Endothelial cell of umbilical vein (primary cell): Measurements from ENCODE around the gene TNIK.

Experiments
- EZH2 ChIP-seq: IDR thresholded peaks from 2 replicates; pipeline ENCODE4 v1.6.1; 2012; ENCODE audit warnings: borderline replicate concordance, low read depth, mild to moderate bottlenecking, moderate library complexity, low read length, inconsistent platforms; ENCODE audit not compliant: severe bottlenecking
- FOS ChIP-seq: IDR thresholded peaks from 2 replicates; pipeline ENCODE4 v1.6.1; 2011; ENCODE audit warnings: mild to moderate bottlenecking, low read length, moderate library complexity, borderline replicate concordance; ENCODE audit not compliant: insufficient read depth
- GATA2 ChIP-seq: IDR thresholded peaks from 2 replicates; pipeline ENCODE4 v1.7.0; 2011; ENCODE audit warnings: low read depth, mild to moderate bottlenecking, moderate library complexity, mixed read lengths, low read length; ENCODE audit not compliant: insufficient read length, insufficient read depth
- JUN ChIP-seq: IDR thresholded peaks from 2 replicates; pipeline ENCODE4 v1.6.1; 2011; ENCODE audit warnings: borderline replicate concordance, low read depth; ENCODE audit not compliant: insufficient read length, insufficient read depth
- MYC ChIP-seq: IDR thresholded peaks from one replicate; pipeline ENCODE4 v1.6.1; 2011; ENCODE audit warnings: mild to moderate bottlenecking, low read depth, low read length
- POLR2A ChIP-seq: IDR thresholded peaks from 2 replicates; pipeline ENCODE4 v1.6.1; 2012; ENCODE audit warnings: low read depth, mild to moderate bottlenecking, control low read depth, low read length
- POLR2AphosphoS5 ChIP-seq: IDR thresholded peaks from 2 replicates; pipeline ENCODE4 v1.6.1; 2012; ENCODE audit warnings: low read depth, mild to moderate bottlenecking, control low read depth, low read length, moderate library complexity; ENCODE audit not compliant: insufficient read depth
- TF ChIP-seq, protein P1 (sequence below), 2 donors: IDR thresholded peaks; 1 replicate in 1 of 2; 2 replicates in 1 of 2; pipeline ENCODE4 v1.5.1; 2011; ENCODE audit warnings: low read length in 2 of 2, mild to moderate bottlenecking in 2 of 2, moderate library complexity in 2 of 2, control low read depth in 1 of 2, inconsistent platforms in 1 of 2, low read depth in 1 of 2; ENCODE audit not compliant: insufficient read depth in 1 of 2; ENCODE audit errors: extremely low read depth in 1 of 2
- TF ChIP-seq, protein P2 (sequence below): IDR thresholded peaks from 2 replicates; pipeline ENCODE4 v1.6.1; 2011; ENCODE audit not compliant: insufficient read depth, insufficient read length

DNA sequence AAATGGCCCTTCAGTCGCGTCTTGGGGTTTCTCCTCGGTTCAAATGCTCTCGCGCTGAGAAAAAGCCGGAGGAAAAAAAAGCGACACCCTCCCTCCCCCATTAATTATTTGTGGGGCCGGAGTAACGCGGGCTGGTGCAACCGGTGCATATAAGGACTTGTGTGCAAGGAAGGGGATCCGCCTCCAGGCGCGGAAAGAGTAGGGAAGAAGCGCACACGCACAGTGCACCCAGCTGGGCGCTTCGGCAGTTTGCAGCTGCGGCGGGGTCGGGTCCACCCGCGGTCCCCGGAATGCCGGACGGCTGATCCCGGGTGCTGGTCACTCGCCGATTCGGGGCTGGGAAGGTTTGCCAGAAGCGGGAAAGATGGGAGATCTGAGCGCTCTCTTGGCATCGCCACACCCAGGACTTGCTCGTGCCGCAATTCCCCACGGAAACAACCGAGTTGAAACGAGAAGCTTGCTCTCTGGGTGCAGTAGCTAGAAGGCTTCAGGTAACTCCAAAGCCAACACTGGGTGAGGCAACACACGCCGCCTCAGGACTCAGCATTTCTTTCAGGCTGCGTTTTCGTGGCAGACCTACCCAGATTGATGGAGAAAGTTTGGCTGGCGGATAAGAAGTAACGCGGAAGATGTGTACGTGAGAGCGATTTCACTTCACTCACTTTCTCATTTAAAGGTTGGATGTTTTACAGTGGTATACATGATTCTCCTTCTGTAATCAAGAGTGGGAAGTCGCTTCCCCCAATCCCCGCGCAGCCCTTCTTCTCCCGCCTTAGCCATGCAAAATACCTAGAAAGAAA, 720 bp upstream of the TNIK start:
- TF ChIP-seq, protein P1, sequence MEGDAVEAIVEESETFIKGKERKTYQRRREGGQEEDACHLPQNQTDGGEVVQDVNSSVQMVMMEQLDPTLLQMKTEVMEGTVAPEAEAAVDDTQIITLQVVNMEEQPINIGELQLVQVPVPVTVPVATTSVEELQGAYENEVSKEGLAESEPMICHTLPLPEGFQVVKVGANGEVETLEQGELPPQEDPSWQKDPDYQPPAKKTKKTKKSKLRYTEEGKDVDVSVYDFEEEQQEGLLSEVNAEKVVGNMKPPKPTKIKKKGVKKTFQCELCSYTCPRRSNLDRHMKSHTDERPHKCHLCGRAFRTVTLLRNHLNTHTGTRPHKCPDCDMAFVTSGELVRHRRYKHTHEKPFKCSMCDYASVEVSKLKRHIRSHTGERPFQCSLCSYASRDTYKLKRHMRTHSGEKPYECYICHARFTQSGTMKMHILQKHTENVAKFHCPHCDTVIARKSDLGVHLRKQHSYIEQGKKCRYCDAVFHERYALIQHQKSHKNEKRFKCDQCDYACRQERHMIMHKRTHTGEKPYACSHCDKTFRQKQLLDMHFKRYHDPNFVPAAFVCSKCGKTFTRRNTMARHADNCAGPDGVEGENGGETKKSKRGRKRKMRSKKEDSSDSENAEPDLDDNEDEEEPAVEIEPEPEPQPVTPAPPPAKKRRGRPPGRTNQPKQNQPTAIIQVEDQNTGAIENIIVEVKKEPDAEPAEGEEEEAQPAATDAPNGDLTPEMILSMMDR (IDR thresholded peaks at IDR 0.05; ENCODE audit: extremely low read depth in 1 of 2, insufficient read depth in 1 of 2, low read depth in 1 of 2, low read length in 2 of 2), result no peak
- TF ChIP-seq POLR2A (no peak), EZH2 (no peak), JUN (no peak), POLR2AphosphoS5 (peak; percentile 53), FOS (no peak), MYC (no peak), GATA2 (no peak)
- TF ChIP-seq, protein P2, sequence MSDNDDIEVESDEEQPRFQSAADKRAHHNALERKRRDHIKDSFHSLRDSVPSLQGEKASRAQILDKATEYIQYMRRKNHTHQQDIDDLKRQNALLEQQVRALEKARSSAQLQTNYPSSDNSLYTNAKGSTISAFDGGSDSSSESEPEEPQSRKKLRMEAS, result no peak
